ENCODE measurements around the gene NACC2. TPM values are rescaled to one million over a fixed set of nuclear protein-coding genes. Genes with fewer than 3 reads are reported as not detected.

Gene NACC2
- total and polyA plus RNA-seq, 10 donors, result 2.1 to 34.9 (median 23.7) TPM

- TF ChIP-seq POLR2A (IDR thresholded peaks at IDR 0.05) (no peak), POLR2AphosphoS5 (IDR thresholded peaks at IDR 0.05) (no peak)
- TF ChIP-seq, protein P1, sequence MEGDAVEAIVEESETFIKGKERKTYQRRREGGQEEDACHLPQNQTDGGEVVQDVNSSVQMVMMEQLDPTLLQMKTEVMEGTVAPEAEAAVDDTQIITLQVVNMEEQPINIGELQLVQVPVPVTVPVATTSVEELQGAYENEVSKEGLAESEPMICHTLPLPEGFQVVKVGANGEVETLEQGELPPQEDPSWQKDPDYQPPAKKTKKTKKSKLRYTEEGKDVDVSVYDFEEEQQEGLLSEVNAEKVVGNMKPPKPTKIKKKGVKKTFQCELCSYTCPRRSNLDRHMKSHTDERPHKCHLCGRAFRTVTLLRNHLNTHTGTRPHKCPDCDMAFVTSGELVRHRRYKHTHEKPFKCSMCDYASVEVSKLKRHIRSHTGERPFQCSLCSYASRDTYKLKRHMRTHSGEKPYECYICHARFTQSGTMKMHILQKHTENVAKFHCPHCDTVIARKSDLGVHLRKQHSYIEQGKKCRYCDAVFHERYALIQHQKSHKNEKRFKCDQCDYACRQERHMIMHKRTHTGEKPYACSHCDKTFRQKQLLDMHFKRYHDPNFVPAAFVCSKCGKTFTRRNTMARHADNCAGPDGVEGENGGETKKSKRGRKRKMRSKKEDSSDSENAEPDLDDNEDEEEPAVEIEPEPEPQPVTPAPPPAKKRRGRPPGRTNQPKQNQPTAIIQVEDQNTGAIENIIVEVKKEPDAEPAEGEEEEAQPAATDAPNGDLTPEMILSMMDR (IDR thresholded peaks at IDR 0.05 in 8 of 11, conservative IDR thresholded peaks at IDR 0.05 in 3 of 11), result no peak
- peaks cover 19 to 97% (median 60%) of the 10 kb centered on the region in 6 donors for H3K4me1 ChIP-seq
- H3K4me3 ChIP-seq, result peak overlapping the region in 1 of 8 donors; percentile 7
- 72 to 80% (median 75%) methylated on average over 17 to 23 of the region's 23 CpGs for WGBS, 5 donors
- no peak for DNase-seq
- peaks cover 0 to 33% (median 0%) of the 10 kb centered on the region in 6 donors for H3K36me3 ChIP-seq
- intact Hi-C loops (cut with DNase I; ENCODE audit: low total_unique reads), result no loop called here
- H3K27me3 ChIP-seq (replicated peaks in 1 of 7), result no peaks in the 10 kb centered on the region
- H3K9me3 ChIP-seq, result no peaks in the 10 kb centered on the region
- peak overlapping the region in 5 of 8 donors; percentile 27 to 63 (median 38) for H3K27ac ChIP-seq
These were observed 14.4 kb downstream of the NACC2 start for GRCh38 chr9:136080716-136081112.

DNA sequence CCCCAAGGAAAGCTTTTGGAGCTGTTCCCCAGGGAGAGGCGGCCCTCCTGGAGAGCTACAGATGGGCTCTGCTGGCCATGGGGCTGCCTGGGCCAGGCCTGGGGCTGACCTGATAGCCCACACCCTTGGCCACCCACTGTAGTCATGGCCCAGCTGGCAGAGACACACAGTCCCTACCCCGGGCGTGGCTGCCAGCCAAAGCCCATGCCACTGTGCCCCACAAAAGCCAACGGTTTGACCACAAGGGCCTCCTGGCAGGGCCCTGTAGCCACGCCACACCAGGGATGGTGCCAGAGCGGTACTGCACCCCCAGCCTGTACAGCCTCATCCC, 15.2 kb downstream of the NACC2 start:
- peak; percentile 70 for DNase-seq
- 39 to 90% (median 54%) methylated on average over 2 to 6 of the region's 6 CpGs for WGBS, 5 donors
- Histone ChIP-seq H3K4me1 (peaks cover 15 to 98% (median 62%) of the 10 kb centered on the region in 6 donors), H3K4me3 (no peak overlapping the region), H3K27ac (peak overlapping the region in 6 of 8 donors; percentile 0 to 65 (median 22)), H3K9me3 (no peaks in the 10 kb centered on the region), H3K27me3 (replicated peaks in 1 of 7) (no peaks in the 10 kb centered on the region), H3K36me3 (peaks cover 0 to 41% (median 0%) of the 10 kb centered on the region in 6 donors)
- intact Hi-C loops (cut with DNase I; ENCODE audit: low total_unique reads), result no loop called here
- TF ChIP-seq POLR2AphosphoS5 (IDR thresholded peaks at IDR 0.05) (no peak), POLR2A (IDR thresholded peaks at IDR 0.05) (no peak)
- TF ChIP-seq, protein P1 (IDR thresholded peaks at IDR 0.05 in 8 of 11, conservative IDR thresholded peaks at IDR 0.05 in 3 of 11), result no peak

- DNase-seq, result no peak
- Histone ChIP-seq H3K9me3 (no peaks in the 10 kb centered on the region), H3K27me3 (replicated peaks in 1 of 7) (no peaks in the 10 kb centered on the region), H3K36me3 (peaks cover 0 to 45% (median 0%) of the 10 kb centered on the region in 6 donors), H3K4me1 (peaks cover 15 to 96% (median 64%) of the 10 kb centered on the region in 6 donors), H3K27ac (peak overlapping the region in 6 of 8 donors; percentile 0 to 65 (median 22)), H3K4me3 (no peak overlapping the region)
- WGBS, 5 donors, result 28 to 73% (median 44%) methylated on average over 9 to 16 of the region's 16 CpGs
- intact Hi-C loops (cut with DNase I; ENCODE audit: low total_unique reads), result no loop called here
- TF ChIP-seq POLR2AphosphoS5 (IDR thresholded peaks at IDR 0.05) (no peak), POLR2A (IDR thresholded peaks at IDR 0.05) (no peak)
- TF ChIP-seq, protein P1 (IDR thresholded peaks at IDR 0.05 in 8 of 11, conservative IDR thresholded peaks at IDR 0.05 in 3 of 11), result no peak
These were observed 15.7 kb downstream of the NACC2 start for GRCh38 chr9:136079211-136079915.

DNA sequence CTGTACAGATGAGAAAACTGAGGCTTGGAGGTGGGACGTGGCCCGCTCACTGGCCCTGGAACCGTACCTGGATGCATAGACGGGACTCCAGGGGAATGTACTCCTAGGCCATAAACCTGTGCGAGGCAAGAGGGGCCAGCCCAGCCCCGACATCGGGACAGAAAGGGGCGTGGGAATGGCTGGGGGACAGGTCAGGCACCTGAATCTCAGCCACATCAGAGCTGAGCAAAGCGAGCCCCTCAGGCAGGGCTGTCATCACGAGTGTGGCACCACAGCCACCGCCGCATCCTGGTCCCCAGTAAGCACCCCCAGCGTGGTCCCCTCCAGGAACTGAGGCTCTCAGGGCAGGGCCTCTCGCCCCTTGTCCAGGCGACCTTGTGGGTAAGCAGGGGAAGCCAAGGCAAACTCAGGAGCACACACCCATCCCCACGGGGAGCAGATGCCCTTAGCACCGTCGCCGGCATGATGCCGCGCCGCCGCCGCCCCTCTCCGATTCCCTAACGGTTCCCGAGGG, 16.5 kb downstream of the NACC2 start:
- Histone ChIP-seq H3K4me1 (peaks cover 15 to 91% (median 64%) of the 10 kb centered on the region in 6 donors), H3K27ac (peak overlapping the region in 1 of 8 donors; percentile 65), H3K4me3 (no peak overlapping the region), H3K27me3 (replicated peaks in 1 of 7) (no peaks in the 10 kb centered on the region), H3K36me3 (peaks cover 0 to 40% (median 0%) of the 10 kb centered on the region in 6 donors), H3K9me3 (no peaks in the 10 kb centered on the region)
- DNase-seq, result no peak
- 80 to 88% (median 83%) methylated on average over 27 of the region's 27 CpGs for WGBS, 5 donors
- TF ChIP-seq, protein P1 (IDR thresholded peaks at IDR 0.05 in 8 of 11, conservative IDR thresholded peaks at IDR 0.05 in 3 of 11), result no peak
- TF ChIP-seq POLR2A (IDR thresholded peaks at IDR 0.05) (no peak), POLR2AphosphoS5 (IDR thresholded peaks at IDR 0.05) (no peak)
- intact Hi-C loops (cut with DNase I; ENCODE audit: low total_unique reads), result no loop called here
